Cardiac muscle cell (in vitro differentiated cells and primary cell): ENCODE data around the gene PUM1. TPM values are rescaled to one million over a fixed set of nuclear protein-coding genes. Genes with fewer than 3 reads are reported as not detected.
A peak's percentile ranks its signal among the peaks of the same experiment; 100 is the strongest.

Experiments used
- DNase-seq, 2 donors: peaks; one replicate each; pipeline versions ENCODE4 v3.0.0 to v3.0.0-alpha.2; 2010 to 2017; ENCODE audit warnings: low read depth in 1 of 2, low spot score in 1 of 2
- H3K27ac ChIP-seq: fragments of 200-600 bp; sonication (generic); 2 replicates; pipeline ENCODE4 v1.5.1; 2016
- H3K27me3 ChIP-seq: fragments of 200-600 bp; sonication (generic); 2 replicates; pipeline ENCODE4 v1.6.0; 2016; ENCODE audit warnings: control low read depth
- H3K36me3 ChIP-seq: fragments of 200-600 bp; sonication (generic); 2 replicates; pipeline ENCODE4 v1.5.1; 2016; ENCODE audit warnings: control low read depth
- H3K4me1 ChIP-seq: fragments of 200-600 bp; sonication (generic); 2 replicates; pipeline ENCODE4 v1.8.1; 2017; ENCODE audit warnings: low read depth, mild to moderate bottlenecking, mixed run types
- H3K4me3 ChIP-seq: fragments of 200-600 bp; sonication (generic); 2 replicates; pipeline ENCODE4 v1.5.1; 2016; ENCODE audit warnings: mild to moderate bottlenecking
- H3K9me3 ChIP-seq: fragments of 200-600 bp; sonication (generic); 2 replicates; pipeline ENCODE4 v1.5.1; 2017; ENCODE audit warnings: low read depth, mild to moderate bottlenecking, control low read depth
- CTCF ChIP-seq: IDR thresholded peaks from 2 replicates; pipeline ENCODE4 v1.5.1; 2012; ENCODE audit warnings: low read depth, mild to moderate bottlenecking, low read length
- polyA plus RNA-seq: library from polyadenylated mRNA; unstranded; fragments of >200 nt; fragmentation: Nextera tagmentation; extraction: Ambion mirVana; gene quantifications from 2 replicates; pipeline ENCODE4 v1.2.1, GENCODE V29; 2016
- total RNA-seq: library from RNA; depleted of rRNA; stranded (reverse); fragments of >200 nt; gene quantifications from 2 replicates; pipeline ENCODE4 v1.2.3, GENCODE V29; 2016

PUM1 gene
- total and polyA plus RNA-seq, 2 experiments from 2014 or later: 81.1 to 130 TPM

- DNase-seq: peak in 1 of 2 donors; percentile 88
- Histone ChIP-seq H3K4me3 (no peak overlapping the region), H3K9me3 (no peaks in the 10 kb centered on the region), H3K36me3 (peaks cover 59% of the 10 kb centered on the region), H3K4me1 (peaks cover 46% of the 10 kb centered on the region), H3K27me3 (no peaks in the 10 kb centered on the region), H3K27ac (peak overlapping the region; percentile 87)
- TF ChIP-seq CTCF: no peak
Measured at GRCh38 chr1:30964706-30965105, 100.8 kb downstream of the PUM1 start.

DNA sequence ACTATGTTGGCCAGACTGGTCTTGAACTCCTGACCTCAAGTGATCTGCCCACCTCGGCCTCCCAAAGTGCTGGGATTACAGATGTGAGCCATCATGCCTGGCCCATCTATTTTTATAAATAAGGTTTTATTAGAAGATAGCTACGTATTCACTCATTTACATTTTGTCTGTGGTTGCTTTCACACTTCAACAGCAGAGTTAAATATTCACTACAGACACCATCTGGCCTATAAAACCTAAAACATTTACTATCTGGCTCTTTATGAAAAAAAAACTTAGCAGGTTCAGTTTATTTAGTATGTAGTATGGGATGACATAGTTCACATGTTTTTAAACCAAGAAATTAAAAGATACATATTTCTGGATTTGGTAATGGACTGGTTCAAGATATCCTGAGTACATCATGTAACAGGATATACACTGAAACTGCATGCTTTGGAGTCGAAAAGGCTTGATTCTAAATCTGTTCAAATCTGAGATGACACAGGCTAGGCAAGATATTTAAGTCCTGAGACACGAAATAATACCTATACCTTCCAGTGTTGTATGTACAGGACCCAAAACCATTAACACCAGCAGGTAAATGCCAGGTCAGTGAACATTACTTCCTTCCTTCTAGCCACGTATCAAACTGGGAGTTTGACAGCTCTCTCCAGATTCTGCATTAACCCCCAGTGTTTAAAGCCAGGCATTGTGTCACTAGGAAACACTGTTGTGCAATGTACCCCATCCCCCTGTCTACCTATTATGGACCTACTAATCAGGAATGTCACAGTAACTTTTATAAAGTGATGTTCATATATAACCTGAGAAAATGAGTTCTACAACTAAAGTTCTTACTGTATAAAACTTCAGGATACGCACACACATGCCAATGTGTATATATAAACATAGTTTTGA, 102.7 kb downstream of the PUM1 start:
- DNase-seq: no peak
- peaks cover 58% of the 10 kb centered on the region for H3K36me3 ChIP-seq
- H3K4me1 ChIP-seq: peaks cover 44% of the 10 kb centered on the region
- H3K9me3 ChIP-seq: no peaks in the 10 kb centered on the region
- no peaks in the 10 kb centered on the region for H3K27me3 ChIP-seq
- TF ChIP-seq CTCF: no peak
- no peak overlapping the region for H3K4me3 ChIP-seq
- peak overlapping the region; percentile 87 for H3K27ac ChIP-seq

GRCh38 chr1:30957560-30958222, 107.8 kb downstream of the PUM1 start:
- H3K27me3 ChIP-seq: no peaks in the 10 kb centered on the region
- H3K9me3 ChIP-seq: no peaks in the 10 kb centered on the region
- TF ChIP-seq CTCF: no peak
- no peak for DNase-seq
- no peaks in the 10 kb centered on the region for H3K4me1 ChIP-seq
- H3K27ac ChIP-seq: no peak overlapping the region
- peaks cover 57% of the 10 kb centered on the region for H3K36me3 ChIP-seq
- no peak overlapping the region for H3K4me3 ChIP-seq

DNA sequence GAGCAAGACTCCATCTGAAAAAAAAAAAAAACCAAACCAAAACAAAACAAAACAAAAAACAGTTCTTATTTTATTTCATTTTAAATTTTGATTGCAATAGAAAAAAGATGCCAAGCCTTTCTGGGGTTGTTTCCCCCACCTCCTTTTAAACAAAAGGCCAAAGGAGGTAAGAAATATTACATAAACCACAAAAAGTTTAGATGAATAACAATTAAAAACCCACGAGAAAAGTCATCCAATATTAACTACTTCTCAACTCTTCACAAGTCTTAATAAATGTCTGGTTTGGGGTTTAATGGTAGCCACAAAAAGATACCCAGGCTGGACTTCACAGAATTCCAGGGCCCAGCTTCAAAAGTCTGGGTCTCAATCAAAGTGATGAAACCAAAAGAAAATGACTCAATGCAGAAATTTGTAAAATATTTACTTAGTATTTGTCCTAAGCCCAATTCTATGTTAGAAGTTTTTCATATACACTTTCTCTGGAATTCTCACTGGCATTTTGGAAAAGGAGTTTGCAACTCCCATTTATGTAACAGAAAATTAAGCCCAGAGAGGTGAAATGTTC, 110.0 kb downstream of the PUM1 start:
- no peak overlapping the region for H3K27ac ChIP-seq
- no peak for TF ChIP-seq CTCF
- peak in 1 of 2 donors; percentile 54 for DNase-seq
- peaks cover 61% of the 10 kb centered on the region for H3K36me3 ChIP-seq
- no peak overlapping the region for H3K4me3 ChIP-seq
- no peaks in the 10 kb centered on the region for H3K27me3 ChIP-seq
- H3K4me1 ChIP-seq: no peaks in the 10 kb centered on the region
- H3K9me3 ChIP-seq: no peaks in the 10 kb centered on the region

DNA sequence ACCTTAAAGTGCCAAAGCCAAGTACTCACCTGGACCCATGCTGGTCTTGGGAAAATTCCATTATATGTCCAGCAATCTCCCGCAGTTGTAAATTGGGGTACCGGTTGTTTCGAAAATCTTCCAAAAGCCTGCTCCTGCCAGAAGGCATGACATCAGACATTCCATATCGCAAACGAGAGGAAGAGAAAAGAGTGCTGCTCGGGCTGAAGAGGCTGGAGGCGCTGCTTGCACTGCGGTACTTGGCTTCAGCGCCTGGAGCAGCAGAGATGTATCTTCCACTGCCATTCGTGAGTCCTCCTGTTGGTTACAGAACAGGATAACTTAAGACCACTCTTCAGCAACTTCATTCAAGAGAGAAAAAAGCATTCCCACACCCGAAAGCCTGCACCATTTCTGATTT, 111.8 kb downstream of the PUM1 start:
- Histone ChIP-seq H3K27ac (no peak overlapping the region), H3K9me3 (no peaks in the 10 kb centered on the region), H3K27me3 (no peaks in the 10 kb centered on the region), H3K36me3 (peaks cover 65% of the 10 kb centered on the region), H3K4me1 (no peaks in the 10 kb centered on the region), H3K4me3 (no peak overlapping the region)
- TF ChIP-seq CTCF: no peak
- DNase-seq: no peak
